Measurements from ENCODE around the gene CENPP.

The CENPP gene

GRCh38 chr9:92315456-92315855 lies 10.3 kb upstream of the CENPP start:
- no peak for DNase-seq

DNA sequence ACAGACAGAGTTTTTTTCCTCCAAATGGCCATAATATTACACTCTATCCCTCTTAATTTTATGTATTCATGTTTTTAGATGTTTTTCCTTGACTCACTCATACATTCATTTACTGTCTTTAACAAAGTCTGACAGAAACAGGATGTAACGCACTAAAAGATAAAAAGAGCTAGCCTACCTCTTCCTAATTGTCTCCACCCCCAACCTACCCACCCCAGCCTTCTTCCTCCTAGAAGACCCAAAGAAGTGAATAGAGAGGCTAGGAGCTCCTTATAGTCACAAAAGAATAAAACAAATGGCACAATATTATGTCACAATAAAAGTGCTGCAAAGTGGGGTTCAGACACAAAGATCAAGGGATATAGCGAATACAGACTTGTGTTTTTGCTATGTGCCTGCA lies 1.3 kb upstream of the CENPP start:
- DNase-seq, result no peak

GRCh38 chr9:92324889-92325268 lies 874 bp upstream of the CENPP start:
- no peak for DNase-seq

DNA sequence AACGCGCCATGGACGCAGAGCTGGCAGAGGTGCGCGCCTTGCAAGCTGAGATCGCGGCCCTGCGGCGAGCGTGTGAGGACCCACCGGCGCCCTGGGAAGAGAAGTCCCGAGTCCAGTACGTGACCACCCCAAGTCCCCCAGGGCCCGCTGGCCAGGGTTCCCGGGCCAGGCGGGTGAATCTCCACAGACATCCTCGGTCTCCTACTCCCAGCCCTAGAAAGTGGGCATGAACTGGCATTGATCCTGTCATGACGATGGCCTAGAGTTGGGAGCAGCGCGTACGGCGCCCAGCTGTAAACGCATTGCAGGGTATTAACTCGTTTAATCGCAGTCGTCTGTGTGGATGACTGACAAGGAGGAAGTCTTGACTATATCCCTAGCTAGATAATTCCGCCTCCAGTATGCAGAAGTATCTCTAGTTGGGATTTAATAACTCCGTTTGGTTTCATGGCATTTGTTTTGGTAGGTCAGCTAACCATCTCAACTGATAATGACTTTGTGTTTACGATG lies 293 bp downstream of the CENPP start:
- no peak for DNase-seq

GRCh38 chr9:92327283-92327850 lies 1.6 kb downstream of the CENPP start:
- DNase-seq, result no peak

DNA sequence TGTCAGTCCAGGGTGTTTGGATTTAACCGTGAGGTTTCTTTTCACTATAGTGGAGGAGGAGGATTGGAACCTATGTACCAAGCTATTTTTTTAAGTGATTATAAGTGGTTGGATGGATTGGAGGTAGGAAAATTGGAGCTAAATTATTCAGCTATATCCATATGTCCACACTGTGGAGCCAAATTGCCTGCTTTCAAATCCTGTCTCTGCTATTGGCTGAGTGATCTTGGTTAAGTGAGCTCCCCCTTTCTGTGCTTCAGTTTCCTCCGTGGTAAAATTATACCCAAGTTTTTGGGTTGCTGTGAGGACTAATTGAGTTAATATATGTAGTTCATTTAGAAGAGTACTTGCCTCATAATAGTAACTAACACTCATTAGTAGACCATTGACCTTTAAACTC lies 2.5 kb downstream of the CENPP start:
- DNase-seq, result no peak

DNA sequence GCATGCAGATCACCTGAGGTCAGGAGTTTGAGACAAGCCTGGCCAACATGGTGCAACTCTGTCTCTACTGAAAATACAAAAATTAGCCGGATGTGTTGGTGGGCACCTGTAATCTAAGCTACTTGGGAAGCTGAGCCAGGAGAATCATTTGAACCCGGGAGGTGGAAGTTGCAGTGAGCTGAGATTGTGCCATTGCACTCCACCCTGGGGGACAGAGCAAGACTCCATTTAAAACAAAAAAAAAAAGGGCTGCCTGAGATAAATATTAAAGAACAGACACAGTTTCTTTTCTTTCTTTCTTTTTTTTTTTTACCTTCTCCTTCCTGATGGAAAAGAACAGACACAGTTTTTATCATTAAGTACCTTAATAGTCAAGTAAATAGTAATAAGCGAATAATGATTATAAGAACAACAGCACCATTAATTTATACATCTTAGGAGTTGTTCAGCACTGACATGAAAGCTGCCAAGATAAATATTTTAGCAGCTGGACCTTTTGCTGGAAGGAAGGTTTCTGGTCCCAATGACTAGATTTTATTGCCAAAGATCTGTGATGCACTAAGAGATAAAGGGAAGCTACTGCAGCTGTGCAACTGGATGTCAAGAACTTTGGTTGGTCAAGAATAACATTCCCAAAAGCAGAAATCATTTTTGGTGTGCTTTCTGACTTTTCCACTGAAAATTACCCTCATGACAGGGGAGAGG lies 7.0 kb downstream of the CENPP start:
- DNase-seq, result no peak

DNA sequence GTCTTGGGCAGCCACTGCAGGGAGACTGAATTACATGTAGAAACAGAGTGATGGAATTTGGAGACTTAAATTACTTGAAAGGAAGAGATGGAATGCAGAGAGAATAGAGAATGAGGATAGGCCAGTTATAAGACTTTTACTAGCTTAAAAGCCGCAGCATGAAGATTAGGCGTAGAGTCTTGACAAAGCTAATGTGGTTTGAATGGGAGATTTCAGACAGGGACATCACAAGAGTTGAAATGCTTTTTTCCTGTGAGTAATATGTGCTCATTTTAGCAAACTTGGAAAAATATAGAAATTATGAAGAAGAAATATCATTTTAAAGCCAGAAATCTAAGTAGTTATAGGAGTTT lies 7.5 kb downstream of the CENPP start:
- no peak for DNase-seq

DNA sequence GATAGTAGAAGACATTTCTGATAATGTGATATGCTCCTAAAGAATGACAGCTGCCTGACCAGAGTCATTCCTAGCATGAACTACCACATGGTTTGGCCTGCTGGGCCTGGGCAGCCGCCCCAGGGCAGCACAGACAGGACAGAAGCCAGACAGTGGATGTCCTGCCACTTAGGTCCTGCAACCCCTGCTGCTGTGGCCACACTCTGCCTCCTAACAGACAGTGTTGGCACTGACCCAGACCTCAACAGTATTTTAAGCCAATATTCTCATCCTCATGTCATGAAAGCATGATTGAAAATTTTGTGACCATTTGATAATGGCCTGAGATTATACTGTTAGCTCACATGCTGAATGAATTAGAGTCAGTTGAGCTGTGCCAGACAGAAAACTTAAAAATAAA lies 15.8 kb downstream of the CENPP start:
- no peak for DNase-seq

DNA sequence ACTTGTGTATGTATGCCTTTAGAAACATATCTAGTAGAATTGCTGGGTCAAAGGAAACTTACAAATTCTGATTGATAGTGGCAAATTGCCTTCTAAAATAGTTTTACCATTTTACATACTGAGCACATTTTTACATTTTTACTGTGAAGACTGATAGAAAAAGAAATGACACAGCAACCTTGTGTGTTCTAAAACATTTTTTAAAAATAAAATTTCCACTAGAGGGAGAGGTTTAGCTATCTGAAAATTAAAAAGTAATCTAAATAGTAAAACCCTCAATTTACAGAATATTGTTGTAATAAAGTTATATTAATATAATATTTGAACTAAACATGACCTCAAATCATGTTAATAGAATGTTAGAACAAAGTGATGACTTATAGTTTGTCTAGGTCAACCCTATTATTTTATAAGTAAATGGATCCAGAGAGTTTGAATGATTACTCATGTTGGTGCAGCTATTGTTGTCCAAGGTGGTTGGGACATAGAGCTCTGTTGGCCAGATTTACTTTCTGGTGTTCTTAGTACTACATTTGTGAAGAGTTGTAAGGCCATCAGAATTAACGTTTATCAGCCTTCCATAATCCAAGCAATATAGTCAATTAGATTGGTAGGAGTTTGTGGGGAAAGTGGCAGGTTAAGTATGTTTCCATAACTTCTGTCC lies 17.2 kb downstream of the CENPP start:
- no peak for DNase-seq

DNA sequence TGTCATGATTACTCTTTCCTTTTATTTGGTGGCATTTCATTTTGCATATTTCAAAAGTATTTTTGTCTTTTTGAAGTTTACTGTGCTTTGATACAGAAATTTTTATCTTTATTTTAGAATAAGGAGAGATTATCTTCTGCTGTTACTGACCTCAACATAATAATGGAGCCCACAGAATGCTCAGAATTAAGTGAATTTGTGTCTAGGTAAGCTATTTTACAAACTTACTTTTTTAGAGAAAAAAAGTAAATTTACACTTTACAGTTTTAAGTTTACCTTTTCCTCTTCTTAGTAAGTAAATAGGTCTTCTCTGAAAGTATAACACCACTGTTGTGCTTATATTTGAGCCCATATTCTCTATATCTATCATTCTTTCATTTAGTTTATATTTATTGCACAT lies 19.8 kb downstream of the CENPP start:
- no peak for DNase-seq

- DNase-seq, result no peak
Measured at GRCh38 chr9:92349771-92350739, 24.3 kb downstream of the CENPP start.

- no peak for DNase-seq
Measured at GRCh38 chr9:92350740-92351133, 25.0 kb downstream of the CENPP start.

DNA sequence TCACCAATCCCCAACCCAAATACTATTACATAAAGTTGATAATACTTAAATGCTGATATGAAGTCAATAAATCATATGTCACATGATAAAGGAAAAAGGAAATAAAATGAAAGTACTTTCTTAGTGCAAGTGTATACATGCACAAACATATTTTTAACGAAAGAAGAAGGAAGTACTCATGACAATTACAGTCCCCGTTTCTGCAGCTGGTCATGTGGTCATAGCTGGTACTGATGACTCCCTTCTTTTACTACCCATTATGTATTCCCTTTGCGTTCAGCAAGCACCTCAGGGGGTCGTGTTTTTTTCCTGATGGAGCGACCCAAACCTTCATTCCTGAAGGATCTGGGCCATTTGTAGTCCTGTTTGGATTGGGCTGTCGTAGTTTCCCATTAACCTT lies 27.3 kb downstream of the CENPP start:
- no peak for DNase-seq

DNA sequence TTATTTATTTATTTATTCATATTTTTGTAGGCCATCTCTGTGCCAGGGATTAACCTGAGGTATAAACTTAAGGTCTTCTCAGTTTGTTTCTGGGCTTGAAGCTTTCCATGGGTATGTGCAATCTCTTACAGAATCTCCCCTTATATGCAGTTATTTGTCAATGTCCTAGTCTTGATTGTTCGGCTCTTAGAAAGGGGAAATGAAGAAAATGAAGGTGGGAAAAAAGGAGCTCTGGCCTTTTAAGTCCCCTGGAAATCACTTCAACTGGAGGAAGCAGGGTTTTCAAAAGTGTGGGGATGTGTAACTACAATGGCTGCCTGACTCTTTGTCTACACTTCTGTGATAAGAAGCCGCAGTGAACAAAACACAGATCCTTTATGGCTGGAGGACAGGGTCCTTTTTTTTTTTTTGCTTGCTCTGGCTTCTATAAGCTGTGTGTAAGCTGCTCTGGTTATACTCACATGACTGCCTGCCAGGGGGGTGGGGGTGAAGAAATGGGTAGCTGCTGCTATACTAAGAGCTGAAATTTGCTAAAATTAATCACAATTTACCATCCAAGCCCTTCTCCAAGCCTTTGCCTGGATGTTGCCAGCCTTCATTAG lies 33.7 kb downstream of the CENPP start:
- DNase-seq, result no peak

DNA sequence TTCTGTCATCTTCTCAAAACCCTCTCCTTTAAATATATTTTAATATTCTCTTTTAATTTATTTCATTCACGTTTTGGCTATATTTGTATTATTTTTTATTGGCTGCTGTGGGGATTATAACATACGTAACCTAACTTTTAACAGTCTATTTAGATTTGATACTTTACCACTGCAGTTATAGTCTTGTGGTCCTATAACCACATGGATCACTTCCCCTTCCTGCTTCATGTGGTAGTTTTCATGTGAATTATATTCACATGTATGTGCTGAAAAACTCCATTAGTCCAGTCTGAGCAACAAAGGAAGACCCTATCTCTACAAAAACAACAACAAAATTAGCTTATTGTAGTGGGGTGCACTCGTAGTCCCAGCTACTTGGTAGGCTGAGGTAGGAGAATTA lies 34.3 kb downstream of the CENPP start:
- DNase-seq, result no peak

DNA sequence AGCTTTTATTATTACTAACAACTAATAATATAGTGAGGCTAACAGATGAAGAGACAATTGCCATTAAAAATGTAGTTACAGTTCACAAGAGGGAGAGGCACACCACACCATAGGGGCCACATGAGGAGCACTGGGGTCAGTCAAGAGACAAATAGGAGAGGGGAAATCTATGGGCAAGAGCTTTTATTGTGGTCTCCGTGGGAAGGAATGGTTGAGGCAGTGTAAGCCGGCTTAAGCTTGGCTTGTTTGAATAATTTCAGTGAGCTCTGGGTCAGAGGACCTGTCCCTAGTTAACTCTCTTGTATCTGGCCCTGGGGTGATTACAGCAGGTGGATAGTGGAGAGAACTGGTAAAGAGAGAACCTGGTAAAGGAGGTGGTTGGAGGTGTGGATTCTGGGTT lies 43.3 kb downstream of the CENPP start:
- DNase-seq, result no peak

DNA sequence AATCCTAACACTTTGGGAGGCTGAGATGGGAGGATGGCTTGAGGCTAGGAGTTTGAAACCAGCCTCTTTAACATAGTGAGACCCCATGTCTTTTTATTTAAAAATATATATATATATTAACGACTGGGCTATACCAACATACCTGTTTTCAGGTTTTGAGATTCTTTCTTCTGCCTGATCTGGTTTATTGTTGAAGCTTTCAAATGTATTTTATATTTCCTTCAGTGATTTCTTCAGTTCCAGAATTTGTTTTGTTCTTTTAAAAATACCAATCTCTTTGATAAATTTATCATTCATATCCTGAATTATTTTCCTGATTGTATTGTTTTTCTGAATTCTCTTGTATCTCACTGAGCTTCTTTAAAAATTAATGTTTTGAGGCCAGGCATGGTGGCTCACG lies 47.4 kb downstream of the CENPP start:
- DNase-seq, result no peak

GRCh38 chr9:92377876-92378275 lies 52.1 kb downstream of the CENPP start:
- DNase-seq, result no peak

DNA sequence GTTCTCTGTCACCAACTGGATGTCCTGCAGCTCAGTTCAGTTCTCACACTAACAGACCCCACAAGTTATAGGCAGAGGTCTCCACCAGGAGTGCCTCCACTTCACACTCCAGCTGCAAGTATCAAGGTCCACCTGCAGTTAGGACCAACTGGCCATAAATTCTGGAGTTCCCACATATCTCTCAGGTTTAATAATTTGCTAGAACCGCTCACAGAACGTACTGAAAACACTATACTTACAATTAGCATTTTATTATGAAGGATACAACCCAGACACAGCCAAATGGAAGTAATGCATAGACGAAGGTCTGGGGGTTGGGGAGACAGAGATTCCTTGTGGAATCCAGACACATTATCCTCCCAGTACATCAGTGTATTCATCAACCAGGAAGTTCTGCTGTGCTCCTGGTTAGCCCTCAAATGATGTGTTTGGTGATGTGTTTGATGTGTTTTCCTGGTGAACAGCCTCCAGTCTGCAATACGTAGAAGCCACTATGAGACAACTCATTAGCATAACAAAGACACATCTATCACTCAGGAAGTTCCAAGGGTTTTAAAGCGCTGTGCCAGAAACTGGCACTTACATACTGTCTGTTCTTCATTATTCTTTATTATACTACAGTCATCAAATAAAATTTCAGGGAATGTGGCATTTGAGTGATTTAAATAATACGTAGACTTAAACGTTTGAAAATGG lies 53.3 kb downstream of the CENPP start:
- no peak for DNase-seq

DNA sequence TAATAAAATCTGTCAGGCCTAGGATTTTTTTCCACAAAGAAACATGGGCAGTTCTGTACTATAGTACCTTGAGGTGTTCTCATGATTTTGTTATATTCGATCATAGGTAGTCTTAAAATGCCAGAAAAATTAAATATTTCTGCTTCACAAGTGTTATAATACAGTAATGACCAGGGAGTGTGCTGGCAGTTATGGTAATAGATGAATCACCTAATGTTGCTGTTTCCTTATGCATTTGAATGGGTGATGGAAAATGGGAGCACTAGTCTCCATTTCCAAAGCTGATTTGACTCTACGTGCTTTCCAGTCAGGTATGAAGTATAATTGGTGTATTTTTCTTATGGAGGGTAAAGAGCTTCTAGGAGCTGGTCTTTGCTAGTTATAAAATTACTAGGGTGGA lies 54.9 kb downstream of the CENPP start:
- DNase-seq, result no peak

DNA sequence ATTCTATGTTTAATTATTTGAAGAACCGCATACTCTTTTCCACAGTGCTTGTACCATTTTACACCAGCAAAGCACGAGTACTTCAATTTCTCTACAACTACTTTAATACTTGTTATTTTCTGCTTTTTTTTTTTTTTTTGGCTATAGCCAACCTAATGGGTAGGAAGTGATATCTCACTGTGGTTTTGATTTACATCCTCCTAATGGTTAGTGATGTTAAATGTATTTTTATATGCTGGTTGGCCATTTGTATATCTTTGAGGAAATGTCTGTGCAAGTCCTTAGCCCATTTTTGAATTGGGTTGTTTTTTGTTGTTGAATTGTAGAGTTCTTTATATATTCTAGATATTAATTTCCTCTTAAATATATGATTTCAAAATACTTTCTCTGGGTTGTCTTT lies 56.0 kb downstream of the CENPP start:
- DNase-seq, result no peak

All from NCI-H1436 treated with DMSO at 0.1 percent for 48 hours (cell line).